ENCODE results near the gene TRAPPC3L.

TRAPPC3L gene

DNA sequence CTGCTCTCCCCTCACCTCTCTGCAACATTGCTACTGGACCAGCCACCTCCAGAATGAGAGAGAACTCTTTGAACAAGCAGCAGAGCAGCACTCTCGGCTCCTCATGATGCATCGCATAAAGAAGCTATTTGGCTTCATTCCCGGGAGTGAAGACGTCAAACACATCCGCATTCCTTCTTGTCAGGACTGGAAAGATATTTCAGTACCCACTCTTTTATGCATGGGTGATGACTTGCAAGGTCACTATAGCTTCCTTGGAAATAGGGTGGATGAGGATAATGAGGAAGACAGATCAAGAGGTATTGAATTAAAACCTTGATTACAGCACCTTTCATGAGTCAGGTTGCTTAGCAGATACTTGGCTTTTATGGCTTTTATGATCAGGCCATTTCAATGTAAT, 12.4 kb upstream of the TRAPPC3L start:
- peak; percentile 99 for DNase-seq (ENCODE audit: low read depth)

DNA sequence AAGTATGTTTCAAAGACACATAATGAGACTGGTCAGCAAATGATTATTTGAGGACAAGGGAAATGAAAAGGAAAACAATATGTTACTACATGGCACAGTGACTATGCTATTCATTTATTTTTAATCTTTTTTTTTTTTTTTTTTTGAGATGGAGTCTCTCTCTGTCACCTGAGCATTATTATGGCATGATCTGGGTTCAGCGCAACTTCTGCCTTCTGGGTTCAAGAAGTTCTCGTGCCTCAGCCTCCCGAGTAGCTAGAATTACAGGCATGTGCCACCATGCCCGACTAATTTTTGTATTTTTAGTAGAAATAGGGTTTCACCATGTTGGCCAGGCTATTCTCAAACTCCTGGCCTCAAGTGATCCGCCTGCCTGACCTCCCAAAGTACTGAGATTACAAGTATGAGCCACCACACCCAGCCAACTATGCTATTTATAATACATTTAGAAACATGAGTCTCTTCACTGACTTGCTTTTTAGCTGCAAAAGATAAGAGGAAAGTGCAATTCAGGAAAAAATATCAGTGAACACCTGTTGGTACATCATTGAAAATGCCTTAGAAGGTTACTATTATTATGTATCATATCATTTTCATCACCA, 11.4 kb upstream of the TRAPPC3L start:
- no peak for DNase-seq (ENCODE audit: low read depth)

GRCh38 chr6:116556065-116556464, 10.6 kb upstream of the TRAPPC3L start:
- DNase-seq (ENCODE audit: low read depth): peak; percentile 90

DNA sequence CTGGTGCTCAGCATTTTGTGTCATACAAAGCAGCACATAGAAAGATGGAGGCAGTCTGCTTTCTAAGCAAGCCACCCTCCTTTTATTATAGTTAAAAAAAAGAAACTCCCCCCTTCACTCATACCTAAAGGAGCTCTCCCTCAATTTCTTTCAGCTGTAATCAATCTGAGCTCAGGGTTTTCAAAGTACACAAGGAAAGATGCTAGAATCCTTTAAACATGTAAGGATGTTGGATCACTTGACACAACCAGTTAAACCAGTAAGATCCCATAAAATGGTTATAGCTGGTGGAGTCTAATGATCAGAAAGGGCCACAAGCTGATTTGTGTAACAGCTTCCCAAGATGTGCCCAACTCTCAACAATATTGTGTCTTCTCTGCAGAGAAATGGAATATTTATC, 8.0 kb upstream of the TRAPPC3L start, which contains the start of gene CALHM4:
CALHM4 (plus strand) TSS at position 301 of the 400 bp plus-strand sequence; CDS start at position 344, 43 bp downstream.
- no peak for DNase-seq (ENCODE audit: low read depth)

- no peak for DNase-seq (ENCODE audit: low read depth)
Observed at GRCh38 chr6:116550796-116551195, 5.3 kb upstream of the TRAPPC3L start.

- DNase-seq (ENCODE audit: low read depth): no peak
Observed at GRCh38 chr6:116547358-116547757, 1.9 kb upstream of the TRAPPC3L start.

GRCh38 chr6:116543149-116543548, 2.3 kb downstream of the TRAPPC3L start:
- no peak for DNase-seq (ENCODE audit: low read depth)

GRCh38 chr6:116542426-116542825, 3.1 kb downstream of the TRAPPC3L start:
- DNase-seq (ENCODE audit: low read depth): peak; percentile 33

DNA sequence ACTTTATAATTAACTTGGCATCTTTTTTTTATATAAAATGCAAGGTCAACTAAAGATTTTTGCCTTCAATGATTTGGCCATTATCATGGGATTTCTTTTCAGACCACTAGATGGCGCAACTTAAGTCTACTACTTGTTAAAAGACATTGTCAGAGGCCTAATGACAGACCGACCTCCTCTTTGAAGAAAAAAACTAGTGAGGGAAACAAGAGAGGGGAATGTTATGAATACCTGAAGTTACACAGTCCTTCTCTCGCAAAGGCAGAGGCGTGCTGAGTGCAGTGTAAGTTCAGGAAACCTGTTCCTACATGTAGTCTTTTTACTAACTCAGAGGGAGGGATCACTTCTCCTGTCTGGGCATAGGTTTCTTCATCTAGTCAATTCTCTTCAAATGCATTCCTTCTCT, 9.3 kb downstream of the TRAPPC3L start:
- DNase-seq (ENCODE audit: low read depth): peak; percentile 86

GRCh38 chr6:116535109-116535508, 10.4 kb downstream of the TRAPPC3L start:
- peak; percentile 42 for DNase-seq (ENCODE audit: low read depth)

DNA sequence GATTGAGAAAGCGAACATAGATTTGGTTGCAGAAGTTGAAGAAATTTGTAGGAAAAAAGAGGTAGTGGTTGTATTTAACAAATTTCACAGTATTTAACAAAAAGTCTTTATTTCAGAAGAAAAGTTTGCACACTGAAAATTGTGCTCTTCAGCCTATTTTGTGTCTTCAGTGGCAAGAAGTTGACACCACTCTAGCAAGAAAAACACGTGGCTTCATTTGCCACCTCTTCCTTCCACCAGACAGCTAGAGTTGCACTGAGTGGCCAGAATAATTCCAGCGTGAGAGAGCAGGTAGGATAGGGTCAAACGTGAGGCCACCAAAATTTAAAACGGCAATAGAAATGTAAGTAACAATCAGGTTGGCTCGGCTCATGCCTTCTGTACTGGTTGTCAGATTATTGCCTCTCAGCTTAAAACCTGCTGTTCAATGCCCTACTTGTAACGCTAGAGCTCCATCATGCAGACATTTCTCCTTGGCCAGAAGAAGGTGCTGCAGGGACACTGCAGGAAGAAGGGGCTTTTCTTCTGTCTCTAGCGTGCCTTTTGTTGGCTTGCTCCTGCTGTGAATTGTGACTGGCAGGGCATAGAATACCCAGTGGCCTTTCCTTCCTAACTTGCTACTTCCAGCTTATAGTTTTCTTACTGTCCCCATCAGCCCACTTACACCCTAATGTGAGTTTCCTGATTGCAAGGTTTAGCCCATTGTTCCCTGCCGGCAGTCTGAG, 12.1 kb downstream of the TRAPPC3L start:
- DNase-seq (ENCODE audit: low read depth): no peak

GRCh38 chr6:116531675-116532570, 13.6 kb downstream of the TRAPPC3L start:
- peak; percentile 83 for DNase-seq (ENCODE audit: low read depth)

DNA sequence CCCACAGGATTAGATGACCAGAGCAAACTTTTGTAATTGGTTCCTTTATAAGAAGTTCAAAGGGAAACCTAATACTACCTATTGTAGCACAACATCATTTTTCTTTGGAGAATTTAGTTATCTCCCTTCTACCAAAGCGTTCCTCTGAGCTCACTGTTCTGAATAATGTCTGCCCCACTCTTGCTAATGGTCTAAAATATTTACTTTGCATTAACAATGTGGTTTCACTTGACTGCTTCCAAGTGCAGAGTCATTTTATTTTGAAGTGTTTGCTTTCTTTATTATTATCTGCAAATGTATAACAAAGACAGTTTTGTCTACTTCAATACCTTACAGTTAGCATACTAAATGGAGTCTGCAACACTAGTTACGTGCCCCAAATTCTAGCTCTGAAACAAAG, 15.0 kb downstream of the TRAPPC3L start:
- DNase-seq (ENCODE audit: low read depth): no peak

DNA sequence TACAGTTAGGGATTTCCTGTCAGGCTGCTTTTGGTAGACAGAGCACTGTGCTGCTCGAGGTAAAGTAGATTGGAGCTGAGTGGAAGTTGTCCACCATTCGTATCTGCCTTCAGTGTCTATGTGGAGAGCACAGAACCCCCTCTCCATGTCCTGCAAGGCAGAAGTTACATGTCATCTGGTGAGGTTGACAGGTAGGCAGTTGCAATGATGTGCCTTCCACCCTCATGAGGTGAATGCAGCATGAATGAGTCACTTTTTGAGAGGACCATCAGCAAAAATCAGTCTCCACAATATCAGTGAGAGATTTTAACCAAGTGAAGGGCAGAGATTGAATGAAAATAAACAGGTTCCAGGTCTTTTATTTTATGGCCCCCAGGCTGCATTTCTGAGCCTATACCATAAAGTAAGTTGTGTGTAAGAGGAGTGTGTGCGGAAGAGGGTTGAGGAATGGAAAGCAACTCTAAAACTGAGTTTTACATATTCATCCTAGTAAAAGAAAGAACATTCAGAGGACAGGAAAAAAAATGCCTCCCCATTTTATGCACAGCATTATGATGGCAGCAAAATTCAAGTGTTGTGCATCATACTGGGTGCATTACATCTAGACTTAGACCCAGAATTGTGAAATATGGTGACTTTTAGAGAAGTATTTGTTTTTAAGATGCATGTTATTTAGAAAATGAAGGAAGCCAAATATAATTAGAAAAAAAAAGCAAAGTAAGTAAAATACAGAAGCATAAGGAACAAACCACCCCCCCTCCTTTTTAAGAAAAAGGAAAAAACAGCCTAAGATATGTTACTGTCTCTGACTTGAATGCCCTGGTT, 15.8 kb downstream of the TRAPPC3L start:
- DNase-seq (ENCODE audit: low read depth): no peak

DNA sequence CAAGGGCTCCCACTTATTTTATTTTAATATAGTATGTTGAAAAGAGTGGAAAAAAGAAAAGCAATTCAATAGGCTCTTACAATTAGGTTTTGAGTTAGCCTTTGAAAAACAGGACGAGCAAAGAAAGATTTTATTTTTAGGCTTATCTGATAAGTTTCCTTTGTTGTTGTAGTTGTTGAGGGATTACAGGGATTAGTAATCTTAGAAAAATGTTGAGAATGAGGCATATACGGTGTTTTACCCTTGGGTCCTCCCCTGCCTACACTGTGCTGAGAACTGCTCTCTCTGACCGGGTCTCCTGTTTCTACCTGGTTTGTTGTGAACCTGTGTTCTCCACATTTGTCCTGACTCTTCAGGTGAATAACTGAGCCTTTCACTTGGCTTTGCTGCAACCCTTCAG, 16.7 kb downstream of the TRAPPC3L start:
- peak; percentile 68 for DNase-seq (ENCODE audit: low read depth)

DNA sequence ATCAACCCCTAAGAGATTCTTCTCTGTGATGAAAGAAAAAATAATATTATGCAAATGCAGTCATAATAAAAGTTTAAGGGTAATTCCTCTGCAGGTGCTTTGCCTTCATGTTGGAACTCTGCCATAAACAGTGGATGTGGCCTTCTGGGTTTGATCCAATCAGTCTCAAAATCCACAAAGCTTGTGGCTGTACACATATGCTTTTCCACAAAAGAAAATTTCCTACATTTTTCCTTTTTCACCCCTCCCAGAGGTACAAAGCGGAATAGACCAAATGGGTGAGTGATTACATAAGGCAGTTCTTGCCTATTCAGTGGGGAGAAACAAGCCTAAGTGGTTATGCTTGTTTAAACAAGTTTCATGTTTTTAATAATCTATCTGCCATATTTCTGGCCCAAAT, 17.4 kb downstream of the TRAPPC3L start:
- DNase-seq (ENCODE audit: low read depth): no peak

DNA sequence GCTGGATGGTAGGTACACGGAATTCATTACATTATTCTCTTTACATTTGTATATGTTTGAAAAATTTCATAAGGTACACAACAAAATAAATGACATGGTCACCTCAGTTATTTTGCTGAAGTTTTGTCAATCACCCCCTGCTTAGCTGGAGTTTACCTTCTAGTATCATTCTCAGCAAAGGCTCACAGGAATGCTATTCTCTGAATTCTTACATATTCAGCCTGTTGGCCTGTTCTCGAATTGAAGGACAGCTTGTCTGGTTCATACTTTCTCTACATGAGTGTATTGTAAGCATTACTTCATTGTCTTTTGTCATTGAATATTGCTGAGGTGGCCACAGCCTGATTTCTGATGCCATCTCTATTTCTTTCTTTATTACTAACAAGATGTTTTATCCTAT, 21.2 kb downstream of the TRAPPC3L start:
- no peak for DNase-seq (ENCODE audit: low read depth)

- DNase-seq (ENCODE audit: low read depth): no peak
Observed at GRCh38 chr6:116522896-116523295, 22.6 kb downstream of the TRAPPC3L start.

GRCh38 chr6:116518621-116519368, 26.7 kb downstream of the TRAPPC3L start:
- no peak for DNase-seq (ENCODE audit: low read depth)

DNA sequence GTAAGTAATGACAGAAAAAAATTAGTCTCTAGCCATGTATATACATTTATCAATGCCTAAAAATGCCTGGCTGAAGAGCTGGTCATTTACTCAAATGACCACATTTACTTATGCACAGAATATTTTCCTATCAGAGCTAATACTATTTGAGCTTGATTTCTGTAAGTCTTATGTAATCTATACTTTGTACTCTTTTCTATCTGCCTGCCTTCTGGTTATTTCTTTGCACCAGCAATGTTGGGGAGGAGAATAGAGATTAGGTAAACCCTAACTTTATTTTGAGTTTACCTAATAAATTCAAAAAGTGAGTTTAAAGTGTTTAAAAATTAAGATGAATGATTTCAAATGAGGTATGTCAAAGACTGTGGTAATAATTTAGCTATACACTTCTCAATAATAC, 30.3 kb downstream of the TRAPPC3L start:
- no peak for DNase-seq (ENCODE audit: low read depth)

DNA sequence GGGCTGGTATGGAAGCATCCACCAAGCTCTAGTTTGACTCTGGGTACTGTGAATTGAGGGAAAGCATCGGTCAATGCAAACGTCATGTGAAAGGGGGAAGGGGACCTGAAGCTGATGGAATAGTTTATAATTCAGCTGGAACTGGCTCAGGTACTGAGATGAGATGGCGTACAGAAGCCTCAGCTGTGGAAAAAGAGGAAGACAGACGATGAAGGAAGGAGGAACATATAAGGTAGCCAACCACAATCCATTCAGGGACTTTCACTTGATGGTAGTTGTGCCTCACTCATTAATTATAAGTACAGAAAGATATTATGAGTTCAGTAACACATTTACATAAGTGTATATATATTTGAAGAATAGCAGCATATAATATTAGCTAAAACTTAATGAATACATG, 31.4 kb downstream of the TRAPPC3L start:
- no peak for DNase-seq (ENCODE audit: low read depth)

Measured in ELR (cell line).